ENCODE data around the gene TIMM44.

The TIMM44 gene

DNA sequence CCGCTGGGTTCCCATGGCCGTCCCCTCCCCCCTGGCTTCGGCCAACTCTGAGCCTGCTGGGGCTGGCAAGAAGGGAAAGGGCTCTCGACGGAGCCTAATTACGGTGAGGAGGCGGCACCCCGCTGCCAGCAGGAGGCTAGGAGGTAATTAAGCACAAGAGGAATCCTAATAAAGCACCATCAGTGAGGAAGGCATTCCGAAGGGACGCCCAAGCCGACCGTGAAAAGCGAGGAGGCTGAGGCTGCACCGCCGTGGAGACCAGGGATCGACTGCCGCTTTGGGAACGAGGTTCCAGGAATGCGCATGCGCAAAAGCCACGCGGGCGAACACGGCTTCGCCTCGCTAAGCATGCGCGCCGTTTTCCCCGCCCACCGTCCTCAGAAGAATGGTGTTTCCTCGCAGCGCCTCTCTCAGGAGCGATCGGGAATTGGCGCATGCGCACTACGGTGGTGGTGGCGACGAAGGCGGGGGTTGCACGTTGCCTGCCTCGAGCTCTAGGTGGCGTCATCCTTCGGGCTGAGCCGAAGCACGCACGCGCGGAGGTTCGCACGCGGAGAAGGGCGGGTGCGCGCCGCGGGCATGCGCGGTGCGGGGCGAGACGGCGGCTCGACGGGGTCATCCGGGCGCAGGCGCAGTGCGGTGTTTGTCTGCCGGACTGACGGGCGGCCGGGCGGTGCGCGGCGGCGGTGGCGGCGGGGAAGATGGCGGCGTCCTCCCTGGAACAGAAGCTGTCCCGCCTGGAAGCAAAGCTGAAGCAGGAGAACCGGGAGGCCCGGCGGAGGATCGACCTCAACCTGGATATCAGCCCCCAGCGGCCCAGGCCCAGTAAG, 40.0 kb downstream of the TIMM44 start, which contains the start of gene MAP2K7:
TSS of gene MAP2K7 (plus strand) at position 634 of the 830 bp plus-strand sequence. CDS start at position 702, 68 bp downstream.
- DNase-seq (ENCODE audit: low spot score), result peak; percentile 100
- TF ChIP-seq, protein P1, sequence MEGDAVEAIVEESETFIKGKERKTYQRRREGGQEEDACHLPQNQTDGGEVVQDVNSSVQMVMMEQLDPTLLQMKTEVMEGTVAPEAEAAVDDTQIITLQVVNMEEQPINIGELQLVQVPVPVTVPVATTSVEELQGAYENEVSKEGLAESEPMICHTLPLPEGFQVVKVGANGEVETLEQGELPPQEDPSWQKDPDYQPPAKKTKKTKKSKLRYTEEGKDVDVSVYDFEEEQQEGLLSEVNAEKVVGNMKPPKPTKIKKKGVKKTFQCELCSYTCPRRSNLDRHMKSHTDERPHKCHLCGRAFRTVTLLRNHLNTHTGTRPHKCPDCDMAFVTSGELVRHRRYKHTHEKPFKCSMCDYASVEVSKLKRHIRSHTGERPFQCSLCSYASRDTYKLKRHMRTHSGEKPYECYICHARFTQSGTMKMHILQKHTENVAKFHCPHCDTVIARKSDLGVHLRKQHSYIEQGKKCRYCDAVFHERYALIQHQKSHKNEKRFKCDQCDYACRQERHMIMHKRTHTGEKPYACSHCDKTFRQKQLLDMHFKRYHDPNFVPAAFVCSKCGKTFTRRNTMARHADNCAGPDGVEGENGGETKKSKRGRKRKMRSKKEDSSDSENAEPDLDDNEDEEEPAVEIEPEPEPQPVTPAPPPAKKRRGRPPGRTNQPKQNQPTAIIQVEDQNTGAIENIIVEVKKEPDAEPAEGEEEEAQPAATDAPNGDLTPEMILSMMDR (IDR thresholded peaks at IDR 0.05), result peak; percentile 14
- Histone ChIP-seq H3K4me3 (peak within 1 kb of the TSS; percentile 78), H3K27ac (peak within 1 kb of the TSS; percentile 83 to 92)

GRCh38 chr19:7902796-7903243, 40.6 kb downstream of the TIMM44 start:
- Histone ChIP-seq H3K4me3 (peak overlapping the region; percentile 70), H3K27ac (peak overlapping the region; percentile 73 to 90)
- DNase-seq (ENCODE audit: low spot score), result no peak
- TF ChIP-seq, protein P1 (IDR thresholded peaks at IDR 0.05), result no peak

DNA sequence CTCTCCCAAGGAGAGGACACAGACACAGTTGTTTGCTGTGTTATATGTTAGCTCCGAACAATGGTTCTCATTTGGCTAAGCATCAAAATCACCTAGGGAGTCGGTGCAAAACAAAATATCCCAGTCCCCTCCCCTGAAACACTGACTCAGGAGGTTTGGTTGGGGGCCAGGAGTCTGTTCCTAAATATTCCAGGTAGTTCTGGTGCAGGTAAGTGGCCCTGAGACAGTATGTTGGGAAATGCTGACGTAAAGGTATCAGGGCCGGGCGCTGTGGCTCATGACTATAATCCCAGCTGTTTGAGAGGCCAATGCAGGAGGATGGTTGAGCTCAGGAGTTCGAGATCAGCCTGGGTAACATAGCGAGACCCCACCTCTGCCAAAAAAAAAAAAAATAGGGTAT, 42.1 kb downstream of the TIMM44 start:
- no peak overlapping the region for H3K4me3 ChIP-seq
- H3K27ac ChIP-seq, result no peak overlapping the region
- TF ChIP-seq, protein P1 (IDR thresholded peaks at IDR 0.05), result no peak
- no peak for DNase-seq (ENCODE audit: low spot score)

DNA sequence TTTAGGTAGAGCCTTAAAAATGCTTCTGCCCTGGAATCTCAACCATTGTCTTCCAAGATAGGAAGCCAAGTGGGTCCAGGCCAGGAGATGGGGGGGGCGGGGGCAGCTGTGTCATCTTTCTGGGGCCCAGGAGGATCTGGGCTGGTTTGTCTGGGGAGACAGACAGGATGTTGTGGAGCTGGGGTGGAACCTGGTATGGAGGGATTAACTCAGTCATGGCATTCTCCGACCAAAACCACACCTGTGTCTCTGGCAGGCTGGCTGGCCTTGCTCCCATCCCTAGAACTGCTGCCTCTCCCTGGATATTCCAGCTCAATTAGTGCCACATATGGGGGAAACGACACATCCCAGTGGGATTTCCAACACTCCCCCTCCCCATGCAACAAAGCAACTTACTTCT, 42.5 kb downstream of the TIMM44 start:
- H3K4me3 ChIP-seq, result no peak overlapping the region
- no peak overlapping the region for H3K27ac ChIP-seq
- no peak for DNase-seq (ENCODE audit: low spot score)
- TF ChIP-seq, protein P1 (IDR thresholded peaks at IDR 0.05), result no peak

GRCh38 chr19:7900401-7900870, 43.0 kb downstream of the TIMM44 start:
- H3K4me3 ChIP-seq, result no peak overlapping the region
- no peak overlapping the region for H3K27ac ChIP-seq
- TF ChIP-seq, protein P1 (IDR thresholded peaks at IDR 0.05), result no peak
- no peak for DNase-seq (ENCODE audit: low spot score)

DNA sequence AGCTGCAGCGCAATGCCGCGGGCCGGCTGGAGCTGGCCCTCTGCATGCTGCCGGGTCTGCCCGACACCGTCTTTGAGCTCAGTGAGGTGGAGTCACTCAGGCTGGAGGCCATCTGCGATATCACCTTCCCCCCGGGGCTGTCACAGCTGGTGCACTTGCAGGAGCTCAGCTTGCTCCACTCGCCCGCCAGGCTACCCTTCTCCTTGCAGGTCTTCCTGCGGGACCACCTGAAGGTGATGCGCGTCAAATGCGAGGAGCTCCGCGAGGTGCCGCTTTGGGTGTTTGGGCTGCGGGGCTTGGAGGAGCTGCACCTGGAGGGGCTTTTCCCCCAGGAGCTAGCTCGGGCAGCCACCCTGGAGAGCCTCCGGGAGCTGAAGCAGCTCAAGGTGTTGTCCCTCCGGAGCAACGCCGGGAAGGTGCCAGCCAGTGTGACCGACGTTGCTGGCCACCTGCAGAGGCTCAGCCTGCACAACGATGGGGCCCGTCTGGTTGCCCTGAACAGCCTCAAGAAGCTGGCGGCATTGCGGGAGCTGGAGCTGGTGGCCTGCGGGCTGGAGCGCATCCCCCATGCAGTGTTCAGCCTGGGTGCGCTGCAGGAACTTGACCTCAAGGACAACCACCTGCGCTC, 43.6 kb downstream of the TIMM44 start:
- TF ChIP-seq, protein P1 (IDR thresholded peaks at IDR 0.05), result no peak
- no peak for DNase-seq (ENCODE audit: low spot score)
- Histone ChIP-seq H3K27ac (no peak overlapping the region), H3K4me3 (no peak overlapping the region)

Data from coronary artery (tissue), 2 donors.